ENCODE results near the gene AMH.

DNA sequence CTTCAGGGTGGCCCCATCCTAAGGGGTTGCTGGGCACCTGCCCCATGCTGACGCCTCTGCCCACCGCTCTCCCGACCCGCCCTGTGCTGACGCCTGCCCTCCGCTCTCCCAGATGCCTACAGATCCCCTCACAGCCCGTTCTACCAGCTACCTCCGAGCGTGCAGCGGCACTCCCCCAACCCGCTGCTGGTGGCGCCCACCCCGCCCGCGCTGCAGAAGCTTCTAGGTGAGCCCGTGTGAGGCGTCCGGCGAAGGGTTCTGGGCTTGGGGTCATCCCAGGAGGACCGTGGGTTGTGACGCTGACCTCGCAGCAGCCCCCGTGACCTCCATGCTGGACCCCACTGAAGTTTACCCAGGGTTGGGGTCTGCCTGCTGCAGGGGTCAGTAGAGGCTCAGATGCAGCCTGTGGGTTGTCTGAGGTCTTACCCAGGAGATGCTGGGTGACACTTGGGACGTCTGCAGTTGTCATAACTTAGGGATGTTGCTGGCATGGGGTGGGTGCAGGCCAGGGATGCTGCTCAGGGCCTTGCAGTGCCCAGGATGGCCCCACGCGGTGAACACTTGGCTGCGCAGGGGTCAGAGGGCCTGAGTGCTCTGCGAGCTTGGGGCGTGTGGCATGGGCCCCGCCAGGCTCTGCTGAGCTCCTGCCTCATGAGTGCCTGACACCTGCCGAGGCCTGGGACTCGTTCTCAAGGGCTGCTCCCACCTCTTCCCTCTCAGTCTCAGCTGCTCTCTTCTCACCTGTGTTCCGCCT, 38.0 kb upstream of the AMH start:
- TF ChIP-seq, protein P1, sequence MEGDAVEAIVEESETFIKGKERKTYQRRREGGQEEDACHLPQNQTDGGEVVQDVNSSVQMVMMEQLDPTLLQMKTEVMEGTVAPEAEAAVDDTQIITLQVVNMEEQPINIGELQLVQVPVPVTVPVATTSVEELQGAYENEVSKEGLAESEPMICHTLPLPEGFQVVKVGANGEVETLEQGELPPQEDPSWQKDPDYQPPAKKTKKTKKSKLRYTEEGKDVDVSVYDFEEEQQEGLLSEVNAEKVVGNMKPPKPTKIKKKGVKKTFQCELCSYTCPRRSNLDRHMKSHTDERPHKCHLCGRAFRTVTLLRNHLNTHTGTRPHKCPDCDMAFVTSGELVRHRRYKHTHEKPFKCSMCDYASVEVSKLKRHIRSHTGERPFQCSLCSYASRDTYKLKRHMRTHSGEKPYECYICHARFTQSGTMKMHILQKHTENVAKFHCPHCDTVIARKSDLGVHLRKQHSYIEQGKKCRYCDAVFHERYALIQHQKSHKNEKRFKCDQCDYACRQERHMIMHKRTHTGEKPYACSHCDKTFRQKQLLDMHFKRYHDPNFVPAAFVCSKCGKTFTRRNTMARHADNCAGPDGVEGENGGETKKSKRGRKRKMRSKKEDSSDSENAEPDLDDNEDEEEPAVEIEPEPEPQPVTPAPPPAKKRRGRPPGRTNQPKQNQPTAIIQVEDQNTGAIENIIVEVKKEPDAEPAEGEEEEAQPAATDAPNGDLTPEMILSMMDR (IDR thresholded peaks at IDR 0.05), result no peak
- TF ChIP-seq POLR2A (IDR thresholded peaks at IDR 0.05), result no peak

Measured in adrenal gland (tissue), 5 donors.